Upper lobe of left lung (tissue), 4 donors: ENCODE results near the gene EPHB1.

ENCODE experiments used
- POLR2A ChIP-seq, 4 donors: fragments of 450-650 bp; IDR thresholded peaks; one replicate each; pipeline ENCODE4 v1.5.1; 2016 to 2017; ENCODE audit warnings: antibody characterized with exemption in 4 of 4, mild to moderate bottlenecking in 2 of 4
- TF ChIP-seq, protein P1 (sequence below), 6 experiments: fragments of 450-650 bp in 4 of 6; fragments of 200-600 bp in 2 of 6; sonication (generic) in 2 of 6; IDR thresholded peaks; one replicate each; pipeline ENCODE4 v1.5.1; 2016 to 2019; ENCODE audit warnings: antibody characterized with exemption in 6 of 6

DNA sequence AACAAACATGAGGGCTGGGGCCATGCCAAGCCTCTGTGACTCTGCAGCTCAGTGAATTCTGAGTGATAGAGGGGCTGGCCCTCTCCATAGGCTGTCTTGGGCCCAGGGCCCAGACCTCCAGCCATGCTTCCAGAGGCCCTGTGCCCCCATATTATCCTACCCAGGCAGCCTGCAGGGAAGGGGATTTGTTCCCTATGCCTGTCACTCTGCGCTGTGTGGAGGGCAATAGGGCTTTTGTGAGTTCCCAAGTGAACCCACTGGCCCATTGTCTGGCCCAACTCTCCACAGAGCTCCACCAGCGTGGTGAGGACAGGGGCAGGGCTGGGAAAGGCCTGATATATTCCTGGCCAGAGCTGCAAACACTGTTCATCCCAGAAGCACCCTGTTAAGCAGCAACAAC, 113.2 kb downstream of the EPHB1 start:
- TF ChIP-seq, protein P1, sequence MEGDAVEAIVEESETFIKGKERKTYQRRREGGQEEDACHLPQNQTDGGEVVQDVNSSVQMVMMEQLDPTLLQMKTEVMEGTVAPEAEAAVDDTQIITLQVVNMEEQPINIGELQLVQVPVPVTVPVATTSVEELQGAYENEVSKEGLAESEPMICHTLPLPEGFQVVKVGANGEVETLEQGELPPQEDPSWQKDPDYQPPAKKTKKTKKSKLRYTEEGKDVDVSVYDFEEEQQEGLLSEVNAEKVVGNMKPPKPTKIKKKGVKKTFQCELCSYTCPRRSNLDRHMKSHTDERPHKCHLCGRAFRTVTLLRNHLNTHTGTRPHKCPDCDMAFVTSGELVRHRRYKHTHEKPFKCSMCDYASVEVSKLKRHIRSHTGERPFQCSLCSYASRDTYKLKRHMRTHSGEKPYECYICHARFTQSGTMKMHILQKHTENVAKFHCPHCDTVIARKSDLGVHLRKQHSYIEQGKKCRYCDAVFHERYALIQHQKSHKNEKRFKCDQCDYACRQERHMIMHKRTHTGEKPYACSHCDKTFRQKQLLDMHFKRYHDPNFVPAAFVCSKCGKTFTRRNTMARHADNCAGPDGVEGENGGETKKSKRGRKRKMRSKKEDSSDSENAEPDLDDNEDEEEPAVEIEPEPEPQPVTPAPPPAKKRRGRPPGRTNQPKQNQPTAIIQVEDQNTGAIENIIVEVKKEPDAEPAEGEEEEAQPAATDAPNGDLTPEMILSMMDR (IDR thresholded peaks at IDR 0.05): no peak
- no peak for TF ChIP-seq POLR2A (IDR thresholded peaks at IDR 0.05)
